IMR-90 (cell line): Measurements from ENCODE around the gene SLC22A16. TPM values are rescaled to one million over a fixed set of nuclear protein-coding genes. Genes with fewer than 3 reads are reported as not detected.

Experiments used
- ATAC-seq: fragments of 200-7000 bp; cut with Tn5 transposase; 2 replicates; pipeline ENCODE4 v1.9.1; 2020; ENCODE audit warnings: low read depth, mild to moderate bottlenecking, moderate library complexity
- BruUV-seq: library from RNA; stranded (reverse); fragments of 400-500 nt; replicated peaks from 2 replicates; lab custom pipeline; 2021; lab: Mats Ljungman, UMichigan
- CTCF ChIA-PET: fragments of 300-600 bp; formaldehyde crosslinking; extraction: SDS; loops from one replicate; lab custom pipeline; 2021; ENCODE audit warnings: antibody characterized with exemption; lab: Yijun Ruan, JAX
- POLR2A ChIA-PET: fragments of 300-600 bp; sonication (Branson Sonifier 250); formaldehyde crosslinking; loops from one replicate; lab custom pipeline; 2022; ENCODE audit warnings: antibody characterized with exemption; ENCODE audit not compliant: unreplicated experiment; lab: Charles Lee
- DNase-seq: peaks from one replicate; pipeline ENCODE4 v3.0.0; 2013
- H2AFZ ChIP-seq: replicated peaks from 2 replicates; pipeline ENCODE3; 2013; ENCODE audit warnings: low read length, mild to moderate bottlenecking; ENCODE audit not compliant: poor library complexity
- H2AK5ac ChIP-seq: 2 replicates; pipeline ENCODE4 v1.6.1; 2013; ENCODE audit warnings: low read depth, low read length, inconsistent platforms
- H2AK9ac ChIP-seq: replicated peaks from 2 replicates; pipeline ENCODE3; 2013; ENCODE audit warnings: mild to moderate bottlenecking, low read depth, low read length, moderate library complexity; ENCODE audit not compliant: poor library complexity
- H2BK120ac ChIP-seq: 2 replicates; pipeline ENCODE4 v1.6.1; 2013; ENCODE audit warnings: low read depth, low read length, inconsistent platforms
- H2BK15ac ChIP-seq: 3 replicates; pipeline ENCODE4 v1.6.1; 2013; ENCODE audit warnings: low read depth, low read length, inconsistent platforms
- H2BK20ac ChIP-seq: 2 replicates; pipeline ENCODE4 v1.6.1; 2013; ENCODE audit warnings: low read depth, mild to moderate bottlenecking, inconsistent platforms, low read length, moderate library complexity
- H2BK5ac ChIP-seq: 2 replicates; pipeline ENCODE4 v1.6.1; 2013; ENCODE audit warnings: mild to moderate bottlenecking, low read depth, low read length, inconsistent platforms; ENCODE audit not compliant: poor library complexity, severe bottlenecking
- H3K14ac ChIP-seq: replicated peaks from 2 replicates; pipeline ENCODE4 v1.6.1; 2013; ENCODE audit warnings: low read depth, low read length, inconsistent platforms
- H3K18ac ChIP-seq: 2 replicates; pipeline ENCODE4 v1.6.1; 2013; ENCODE audit warnings: low read depth, low read length, control low read depth
- H3K23ac ChIP-seq: 2 replicates; pipeline ENCODE4 v1.6.1; 2013; ENCODE audit warnings: low read depth, low read length, inconsistent platforms
- H3K27ac ChIP-seq: 2 replicates; pipeline ENCODE4 v1.5.1; 2013; ENCODE audit warnings: mild to moderate bottlenecking, control low read depth, low read length; ENCODE audit not compliant: insufficient read depth
- H3K27me3 ChIP-seq: 2 replicates; pipeline ENCODE4 v1.6.1; 2013; ENCODE audit warnings: low read length; ENCODE audit not compliant: control insufficient read depth, insufficient read depth
- H3K36me3 ChIP-seq: 2 replicates; pipeline ENCODE4 v1.6.1; 2013; ENCODE audit warnings: low read length, mixed read lengths; ENCODE audit not compliant: control insufficient read depth, insufficient read depth
- H3K4ac ChIP-seq: 2 replicates; pipeline ENCODE4 v1.6.1; 2013; ENCODE audit warnings: low read depth, low read length, inconsistent platforms
- H3K4me1 ChIP-seq: 2 replicates; pipeline ENCODE4 v1.6.1; 2013; ENCODE audit warnings: low read length, mixed read lengths; ENCODE audit not compliant: control insufficient read depth, insufficient read depth
- H3K4me2 ChIP-seq: 2 replicates; pipeline ENCODE4 v1.6.1; 2013; ENCODE audit warnings: low read depth, mild to moderate bottlenecking, control low read depth, low read length, moderate library complexity
- H3K4me3 ChIP-seq: 2 replicates; pipeline ENCODE4 v1.5.1; 2013; ENCODE audit warnings: low read depth, mild to moderate bottlenecking, control low read depth, low read length, moderate library complexity; ENCODE audit not compliant: insufficient read depth
- H3K56ac ChIP-seq: 2 replicates; pipeline ENCODE4 v1.6.1; 2013; ENCODE audit warnings: low read length, inconsistent platforms; ENCODE audit not compliant: insufficient read depth; ENCODE audit errors: extremely low read depth
- H3K79me1 ChIP-seq, 2 experiments: 2 replicates each; pipeline ENCODE4 v1.6.1; 2013; ENCODE audit warnings: low read length in 2 of 2, inconsistent platforms in 1 of 2, low read depth in 1 of 2
- H3K9ac ChIP-seq: 2 replicates; pipeline ENCODE4 v1.6.1; 2013; ENCODE audit warnings: low read depth, low read length, control low read depth
- H3K9me1 ChIP-seq: 2 replicates; pipeline ENCODE4 v1.6.1; 2013; ENCODE audit warnings: low read length, inconsistent platforms; ENCODE audit not compliant: insufficient read depth
- H3K9me3 ChIP-seq: 2 replicates; pipeline ENCODE4 v1.6.1; 2013; ENCODE audit warnings: low read length; ENCODE audit not compliant: control insufficient read depth, insufficient read depth
- H4K20me1 ChIP-seq: 2 replicates; pipeline ENCODE4 v1.6.1; 2013; ENCODE audit warnings: low read length, inconsistent platforms; ENCODE audit not compliant: insufficient read depth
- H4K5ac ChIP-seq: 2 replicates; pipeline ENCODE4 v1.6.1; 2013; ENCODE audit warnings: mild to moderate bottlenecking, low read depth, low read length, control low read depth
- H4K8ac ChIP-seq, 2 experiments: 2 replicates each; pipeline ENCODE4 v1.6.1; 2013; ENCODE audit warnings: low read depth in 2 of 2, low read length in 2 of 2, control low read depth in 1 of 2, inconsistent platforms in 1 of 2
- H4K91ac ChIP-seq: 2 replicates; pipeline ENCODE4 v1.6.1; 2013; ENCODE audit warnings: low read depth, low read length, inconsistent platforms; ENCODE audit not compliant: insufficient read depth
- CEBPB ChIP-seq: IDR thresholded peaks from 2 replicates; pipeline ENCODE4 v1.6.1; 2012; ENCODE audit warnings: low read depth, low read length, improper control_type of control experiment
- MAFK ChIP-seq: IDR thresholded peaks from 2 replicates; pipeline ENCODE4 v1.6.1; 2012; ENCODE audit warnings: low read depth, low read length, improper control_type of control experiment
- MAZ ChIP-seq: IDR thresholded peaks from 2 replicates; pipeline ENCODE4 v1.6.1; 2012; ENCODE audit warnings: low read depth, mild to moderate bottlenecking, low read length, improper control_type of control experiment, moderate library complexity, borderline replicate concordance
- NFE2L2 ChIP-seq: fragments of 150-350 bp; IDR thresholded peaks from 2 replicates; pipeline ENCODE4 v1.6.1; 2016; ENCODE audit warnings: low read depth, mild to moderate bottlenecking, low read length
- SMC3 ChIP-seq: fragments of 150-350 bp; IDR thresholded peaks from 2 replicates; pipeline ENCODE4 v1.6.1; 2016; ENCODE audit warnings: low read depth, mild to moderate bottlenecking, antibody characterized with exemption, low read length, moderate library complexity
- WGBS, 2 experiments: methylation state at CpG; one replicate each; pipeline versions ENCODE4 v1.1.5 to v1.1.7; 2013; ENCODE audit warnings: missing lambda C conversion rate in 2 of 2; ENCODE audit not compliant: insufficient read length in 1 of 2; ENCODE audit errors: extremely low coverage in 2 of 2; 5-methylcytosine and 5-hydroxymethylcytosine counted together
- dilution Hi-C: fragments of 300-500 bp; cut with HindIII; formaldehyde crosslinking; loops from one replicate; pipeline ENCODE4 v1.14.3; 2018; ENCODE audit warnings: low sequenced_read_pairs; ENCODE audit not compliant: unreplicated experiment
- in situ Hi-C: fragments of 300-500 bp; cut with MboI; formaldehyde crosslinking; loops from 3 replicates; pipeline ENCODE4 v1.14.3; 2019; ENCODE audit warnings: low sequenced_read_pairs, inconsistent platforms, mixed read lengths
- intact Hi-C: fragments of 100-400 bp; cut with micrococcal nuclease; formaldehyde crosslinking; loops from 2 replicates; pipeline ENCODE4 v1.10.0; 2022
- polyA plus RNA-seq, 3 experiments: library from polyadenylated mRNA; depleted of rRNA; stranded (reverse); fragments of >200 nt; gene quantifications; 2 replicates each; pipeline ENCODE4 v1.2.3, GENCODE V29; 2012; ENCODE audit warnings: low replicate concordance in 1 of 3
- total RNA-seq: library from RNA; depleted of rRNA; stranded (reverse); fragments of >200 nt; gene quantifications from 2 replicates; pipeline ENCODE4 v1.2.3, GENCODE V29; 2012
- TF ChIP-seq, protein P1 (sequence below): fragments of 150-350 bp; IDR thresholded peaks from 2 replicates; pipeline ENCODE4 v1.6.1; 2017; ENCODE audit warnings: mild to moderate bottlenecking, antibody characterized with exemption, low read length, low read depth

Gene SLC22A16
- total and polyA plus RNA-seq, 2 of the 4 experiments (the other 2 are of a cell fraction): not detected

- Histone ChIP-seq H3K4me2 (no peak overlapping the region), H3K18ac (no peak overlapping the region), H3K4ac (no peak overlapping the region), H2AFZ (no peak overlapping the region), H3K9me3 (peaks cover 4% of the 10 kb centered on the region; the same call in 1 of the 2 replicates), H3K23ac (no peak overlapping the region), H4K20me1 (no peaks in the 10 kb centered on the region), H2AK5ac (no peak overlapping the region), H3K9ac (no peak overlapping the region), H2BK120ac (no peak overlapping the region), H2BK20ac (no peak overlapping the region), H3K27ac (no peak overlapping the region), H3K4me3 (no peak overlapping the region), H2AK9ac (no peak overlapping the region), H3K27me3 (peaks cover 6% of the 10 kb centered on the region; the same call in 1 of the 2 replicates), H4K5ac (no peak overlapping the region), H3K4me1 (no peaks in the 10 kb centered on the region), H4K91ac (no peak overlapping the region), H3K9me1 (no peaks in the 10 kb centered on the region), H2BK5ac (no peak overlapping the region), H3K56ac (no peak overlapping the region), H2BK15ac (no peak overlapping the region), H3K36me3 (no peaks in the 10 kb centered on the region), H4K8ac (no peak overlapping the region), H3K14ac (no peak overlapping the region), H3K79me1 (no peaks in the 10 kb centered on the region)
- BruUV-seq: no TSS peak
- no peak for DNase-seq
- TF ChIP-seq CEBPB (peak; percentile 91), MAFK (no peak), MAZ (no peak), NFE2L2 (no peak), SMC3 (no peak)
- TF ChIP-seq, protein P1, sequence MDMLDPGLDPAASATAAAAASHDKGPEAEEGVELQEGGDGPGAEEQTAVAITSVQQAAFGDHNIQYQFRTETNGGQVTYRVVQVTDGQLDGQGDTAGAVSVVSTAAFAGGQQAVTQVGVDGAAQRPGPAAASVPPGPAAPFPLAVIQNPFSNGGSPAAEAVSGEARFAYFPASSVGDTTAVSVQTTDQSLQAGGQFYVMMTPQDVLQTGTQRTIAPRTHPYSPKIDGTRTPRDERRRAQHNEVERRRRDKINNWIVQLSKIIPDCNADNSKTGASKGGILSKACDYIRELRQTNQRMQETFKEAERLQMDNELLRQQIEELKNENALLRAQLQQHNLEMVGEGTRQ: no peak
- no CpG with 5 or more reads among the region's 7 CpGs for whole genome bisulfite sequencing, 2 experiments
- POLR2A ChIA-PET: no interaction called here
- dilution Hi-C loops: no loop called here
- no peak for ATAC-seq
- in situ Hi-C loops: no loop called here
- intact Hi-C loops: no loop called here
- CTCF ChIA-PET: no interaction called here
These were observed 6.5 kb upstream of the SLC22A16 start for GRCh38 chr6:110482774-110483400.
